SK-N-SH (cell line): ENCODE measurements around the gene ATP1A4. TPM values are rescaled to one million over a fixed set of nuclear protein-coding genes. Genes with fewer than 3 reads are reported as not detected.

Source experiments
- CTCF ChIA-PET: fragments of 300-600, 350-600 bp; formaldehyde crosslinking; extraction: SDS; loops from one replicate; lab custom pipeline; 2021; lab: Yijun Ruan, JAX
- POLR2A ChIA-PET: fragments of 350-600 bp; sonication (Branson Sonifier 250); formaldehyde crosslinking; extraction: SDS; loops from one replicate; lab custom pipeline; 2020; ENCODE audit warnings: antibody characterized with exemption, inconsistent platforms; lab: Yijun Ruan, JAX
- DNase-seq: peaks from one replicate; pipeline ENCODE4 v3.0.0; 2012
- H2AFZ ChIP-seq: fragments of 200-600 bp; sonication (generic); 2 replicates; pipeline ENCODE4 v1.8.1; 2016; ENCODE audit warnings: antibody characterized with exemption, mild to moderate bottlenecking, low read depth
- H3F3A ChIP-seq: fragments of 200-600 bp; sonication (generic); replicated peaks from 2 replicates; pipeline ENCODE3; 2016; ENCODE audit warnings: antibody characterized with exemption, mild to moderate bottlenecking; ENCODE audit not compliant: insufficient read depth
- H3K27ac ChIP-seq, 2 experiments: fragments of 200-500 bp in 1 of 2; fragments of 200-600 bp in 1 of 2; sonication (Bioruptor generic) in 1 of 2; sonication (generic), shearing (Covaris generic) in 1 of 2; 2 replicates each; pipeline versions ENCODE4 v1.5.1 to v1.6.1; 2014 to 2016; ENCODE audit warnings: low read depth in 2 of 2, inconsistent platforms in 1 of 2, low read length in 1 of 2, mild to moderate bottlenecking in 1 of 2, mixed read lengths in 1 of 2
- H3K27me3 ChIP-seq: fragments of 200-600 bp; sonication (generic), shearing (Covaris generic); 2 replicates; pipeline ENCODE4 v1.6.1; 2016; ENCODE audit warnings: mixed run types; ENCODE audit not compliant: insufficient read depth
- H3K36me3 ChIP-seq, 2 experiments: fragments of 200-500 bp in 1 of 2; fragments of 200-600 bp in 1 of 2; sonication (Bioruptor generic) in 1 of 2; sonication (generic) in 1 of 2; replicated peaks in 1 of 2; 2 replicates each; pipeline versions ENCODE3 to v1.5.1; 2014 to 2016; ENCODE audit warnings: low read length in 1 of 2, mild to moderate bottlenecking in 1 of 2; ENCODE audit not compliant: insufficient read depth in 2 of 2, control insufficient read depth in 1 of 2
- H3K4me1 ChIP-seq, 2 experiments: fragments of 200-500 bp in 1 of 2; fragments of 200-600 bp in 1 of 2; sonication (Bioruptor generic) in 1 of 2; sonication (generic), shearing (Covaris generic) in 1 of 2; 2 replicates each; pipeline versions ENCODE4 v1.5.1 to v1.6.1; 2014 to 2016; ENCODE audit warnings: low read depth in 1 of 2, low read length in 1 of 2, mixed run types in 1 of 2; ENCODE audit not compliant: insufficient read depth in 2 of 2, control insufficient read depth in 1 of 2
- H3K4me2 ChIP-seq: fragments of 200-600 bp; sonication (generic), shearing (Covaris generic); 2 replicates; pipeline ENCODE4 v1.6.1; 2017; ENCODE audit warnings: mixed run types
- H3K4me3 ChIP-seq, 2 experiments: fragments of 200-500 bp in 1 of 2; fragments of 200-600 bp in 1 of 2; sonication (Bioruptor generic) in 1 of 2; sonication (generic), shearing (Covaris generic) in 1 of 2; 2 replicates each; pipeline versions ENCODE4 v1.5.1 to v1.8.1; 2014 to 2016; ENCODE audit warnings: low read depth in 2 of 2, inconsistent platforms in 1 of 2, low read length in 1 of 2, mild to moderate bottlenecking in 1 of 2, mixed read lengths in 1 of 2, moderate library complexity in 1 of 2
- H3K79me2 ChIP-seq: fragments of 200-600 bp; sonication (generic); 2 replicates; pipeline ENCODE4 v1.8.1; 2017; ENCODE audit warnings: mild to moderate bottlenecking; ENCODE audit not compliant: insufficient read depth
- H3K9ac ChIP-seq: fragments of 200-600 bp; sonication (generic); 2 replicates; pipeline ENCODE4 v1.6.1; 2017; ENCODE audit warnings: mixed run types
- H3K9me2 ChIP-seq: fragments of 200-600 bp; sonication (generic); 2 replicates; pipeline ENCODE4 v1.6.1; 2017; ENCODE audit warnings: mixed run types
- H3K9me3 ChIP-seq: fragments of 200-600 bp; sonication (generic); 2 replicates; pipeline ENCODE4 v1.6.1; 2017; ENCODE audit warnings: mixed run types, mild to moderate bottlenecking, moderate library complexity
- H4K20me1 ChIP-seq: fragments of 200-600 bp; sonication (generic); 2 replicates; pipeline ENCODE4 v1.6.1; 2017; ENCODE audit warnings: mild to moderate bottlenecking, mixed run types; ENCODE audit not compliant: insufficient read depth
- CHD2 ChIP-seq: fragments of 150-350 bp; IDR thresholded peaks from 2 replicates; pipeline ENCODE4 v1.6.1; 2018; ENCODE audit warnings: low read length; ENCODE audit not compliant: partially characterized antibody
- EP300 ChIP-seq, 2 experiments: IDR thresholded peaks; 2 replicates each; pipeline versions ENCODE4 v1.4.0 to v1.6.1; 2012; ENCODE audit warnings: borderline replicate concordance in 1 of 2, low read depth in 1 of 2, low read length in 1 of 2
- FOSL2 ChIP-seq: IDR thresholded peaks from 2 replicates; pipeline ENCODE4 v1.4.0; 2012; ENCODE audit warnings: low read depth, mild to moderate bottlenecking, moderate library complexity, borderline replicate concordance
- FOXJ3 ChIP-seq: sonication (generic); formaldehyde crosslinking; IDR thresholded peaks from 2 replicates; pipeline ENCODE4 v1.5.1; 2020; ENCODE audit warnings: mild to moderate bottlenecking, missing genetic modification reagents
- FOXM1 ChIP-seq: IDR thresholded peaks from 2 replicates; pipeline ENCODE4 v1.4.0; 2012; ENCODE audit warnings: low read depth, mild to moderate bottlenecking
- JUND ChIP-seq: IDR thresholded peaks from 2 replicates; pipeline ENCODE4 v1.4.0; 2012
- NRF1 ChIP-seq: IDR thresholded peaks from 2 replicates; pipeline ENCODE4 v1.6.1; 2012; ENCODE audit warnings: low read depth, mild to moderate bottlenecking, low read length
- POLR2AphosphoS5 ChIP-seq: IDR thresholded peaks from 2 replicates; pipeline ENCODE4 v1.6.1; 2012; ENCODE audit warnings: low read depth, low read length
- RAD21 ChIP-seq: IDR thresholded peaks from 2 replicates; pipeline ENCODE4 v1.6.1; 2012; ENCODE audit warnings: mild to moderate bottlenecking, low read length
- RXRA ChIP-seq: IDR thresholded peaks from 2 replicates; pipeline ENCODE4 v1.4.0; 2012; ENCODE audit warnings: low read depth, mild to moderate bottlenecking, borderline replicate concordance
- TCF12 ChIP-seq: IDR thresholded peaks from 2 replicates; pipeline ENCODE4 v1.4.0; 2012
- TEAD4 ChIP-seq: IDR thresholded peaks from 2 replicates; pipeline ENCODE4 v1.4.0; 2012; ENCODE audit warnings: mild to moderate bottlenecking, borderline replicate concordance; ENCODE audit not compliant: insufficient read depth
- WGBS: methylation state at CpG from one replicate; pipeline ENCODE4 v1.1.6; 2017; ENCODE audit warnings: low lambda C conversion rate; 5-methylcytosine and 5-hydroxymethylcytosine counted together
- polyA plus RNA-seq, 3 experiments: library from polyadenylated mRNA; depleted of rRNA; stranded (reverse); fragments of >200 nt; gene quantifications; 2 replicates each; pipeline ENCODE4 v1.2.3, GENCODE V29; 2012
- TF ChIP-seq, protein P1 (sequence below): IDR thresholded peaks from 2 replicates; pipeline ENCODE4 v1.4.0; 2012; ENCODE audit warnings: low read depth
- TF ChIP-seq, protein P2 (sequence below): fragments of 150-350 bp; IDR thresholded peaks from 2 replicates; pipeline ENCODE4 v1.6.1; 2016; ENCODE audit warnings: mild to moderate bottlenecking, low read depth, low read length
- TF ChIP-seq, protein P3 (sequence below): IDR thresholded peaks from 2 replicates; pipeline ENCODE4 v1.6.1; 2012; ENCODE audit warnings: mild to moderate bottlenecking, low read depth, low read length, moderate library complexity
- TF ChIP-seq, protein P4 (sequence below): fragments of 200-600 bp; sonication (generic); IDR thresholded peaks from 2 replicates; pipeline ENCODE4 v1.6.1; 2017; ENCODE audit warnings: antibody characterized with exemption, mild to moderate bottlenecking, moderate library complexity

ATP1A4 gene
- polyA plus RNA-seq, 1 of the 3 experiments (the other 2 are of a cell fraction) = not detected

DNA sequence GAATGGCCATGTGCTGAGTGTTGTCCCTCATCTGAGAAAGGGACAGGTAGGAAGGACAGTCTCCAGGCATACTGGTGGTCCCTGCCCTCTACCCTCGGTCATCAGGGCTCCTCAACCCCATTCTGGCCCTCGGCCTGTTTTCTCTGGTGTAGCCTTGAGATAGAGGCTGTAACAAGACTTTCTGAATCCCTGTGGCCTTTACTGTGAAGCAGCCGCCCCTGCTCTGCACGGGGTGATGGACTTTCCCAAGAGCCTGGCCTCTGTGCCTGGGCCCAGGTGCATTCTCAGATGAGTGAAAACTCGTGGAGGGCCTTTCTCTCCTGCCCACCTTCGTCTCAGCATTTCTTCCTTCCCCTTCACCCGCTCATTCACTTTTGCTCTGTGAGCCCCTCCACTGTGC, 36.0 kb downstream of the ATP1A4 start:
- Histone ChIP-seq H3K9me2 (no peaks in the 10 kb centered on the region), H2AFZ (no peak overlapping the region), H3K36me3 (no peaks in the 10 kb centered on the region), H3K27ac (no peak overlapping the region), H3K9me3 (no peaks in the 10 kb centered on the region), H3K4me2 (no peak overlapping the region), H3K4me1 (peaks cover 0 to 3% of the 10 kb centered on the region in 2 experiments; a peak in 1 of 4 replicates), H3F3A (no peaks in the 10 kb centered on the region), H3K79me2 (no peaks in the 10 kb centered on the region), H3K27me3 (no peaks in the 10 kb centered on the region), H4K20me1 (no peaks in the 10 kb centered on the region), H3K4me3 (no peak overlapping the region), H3K9ac (no peak overlapping the region)
- WGBS = 35% methylated on average over 3 of the region's 7 CpGs
- POLR2A ChIA-PET = no interaction called here
- TF ChIP-seq POLR2AphosphoS5 (no peak), FOSL2 (no peak), EP300 (IDR thresholded peaks at IDR 0.05; ENCODE audit: borderline replicate concordance in 1 of 2, low read depth in 1 of 2, low read length in 1 of 2) (no peak), FOXJ3 (CRISPR knock-in tag) (no peak), RXRA (no peak), CHD2 (no peak), RAD21 (no peak), JUND (no peak), NRF1 (no peak), FOXM1 (no peak), TCF12 (no peak), TEAD4 (no peak)
- TF ChIP-seq, protein P1, sequence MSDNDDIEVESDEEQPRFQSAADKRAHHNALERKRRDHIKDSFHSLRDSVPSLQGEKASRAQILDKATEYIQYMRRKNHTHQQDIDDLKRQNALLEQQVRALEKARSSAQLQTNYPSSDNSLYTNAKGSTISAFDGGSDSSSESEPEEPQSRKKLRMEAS = no peak
- TF ChIP-seq, protein P2, sequence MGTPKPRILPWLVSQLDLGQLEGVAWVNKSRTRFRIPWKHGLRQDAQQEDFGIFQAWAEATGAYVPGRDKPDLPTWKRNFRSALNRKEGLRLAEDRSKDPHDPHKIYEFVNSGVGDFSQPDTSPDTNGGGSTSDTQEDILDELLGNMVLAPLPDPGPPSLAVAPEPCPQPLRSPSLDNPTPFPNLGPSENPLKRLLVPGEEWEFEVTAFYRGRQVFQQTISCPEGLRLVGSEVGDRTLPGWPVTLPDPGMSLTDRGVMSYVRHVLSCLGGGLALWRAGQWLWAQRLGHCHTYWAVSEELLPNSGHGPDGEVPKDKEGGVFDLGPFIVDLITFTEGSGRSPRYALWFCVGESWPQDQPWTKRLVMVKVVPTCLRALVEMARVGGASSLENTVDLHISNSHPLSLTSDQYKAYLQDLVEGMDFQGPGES = no peak
- TF ChIP-seq, protein P3, sequence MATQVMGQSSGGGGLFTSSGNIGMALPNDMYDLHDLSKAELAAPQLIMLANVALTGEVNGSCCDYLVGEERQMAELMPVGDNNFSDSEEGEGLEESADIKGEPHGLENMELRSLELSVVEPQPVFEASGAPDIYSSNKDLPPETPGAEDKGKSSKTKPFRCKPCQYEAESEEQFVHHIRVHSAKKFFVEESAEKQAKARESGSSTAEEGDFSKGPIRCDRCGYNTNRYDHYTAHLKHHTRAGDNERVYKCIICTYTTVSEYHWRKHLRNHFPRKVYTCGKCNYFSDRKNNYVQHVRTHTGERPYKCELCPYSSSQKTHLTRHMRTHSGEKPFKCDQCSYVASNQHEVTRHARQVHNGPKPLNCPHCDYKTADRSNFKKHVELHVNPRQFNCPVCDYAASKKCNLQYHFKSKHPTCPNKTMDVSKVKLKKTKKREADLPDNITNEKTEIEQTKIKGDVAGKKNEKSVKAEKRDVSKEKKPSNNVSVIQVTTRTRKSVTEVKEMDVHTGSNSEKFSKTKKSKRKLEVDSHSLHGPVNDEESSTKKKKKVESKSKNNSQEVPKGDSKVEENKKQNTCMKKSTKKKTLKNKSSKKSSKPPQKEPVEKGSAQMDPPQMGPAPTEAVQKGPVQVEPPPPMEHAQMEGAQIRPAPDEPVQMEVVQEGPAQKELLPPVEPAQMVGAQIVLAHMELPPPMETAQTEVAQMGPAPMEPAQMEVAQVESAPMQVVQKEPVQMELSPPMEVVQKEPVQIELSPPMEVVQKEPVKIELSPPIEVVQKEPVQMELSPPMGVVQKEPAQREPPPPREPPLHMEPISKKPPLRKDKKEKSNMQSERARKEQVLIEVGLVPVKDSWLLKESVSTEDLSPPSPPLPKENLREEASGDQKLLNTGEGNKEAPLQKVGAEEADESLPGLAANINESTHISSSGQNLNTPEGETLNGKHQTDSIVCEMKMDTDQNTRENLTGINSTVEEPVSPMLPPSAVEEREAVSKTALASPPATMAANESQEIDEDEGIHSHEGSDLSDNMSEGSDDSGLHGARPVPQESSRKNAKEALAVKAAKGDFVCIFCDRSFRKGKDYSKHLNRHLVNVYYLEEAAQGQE = no peak
- TF ChIP-seq, protein P4, sequence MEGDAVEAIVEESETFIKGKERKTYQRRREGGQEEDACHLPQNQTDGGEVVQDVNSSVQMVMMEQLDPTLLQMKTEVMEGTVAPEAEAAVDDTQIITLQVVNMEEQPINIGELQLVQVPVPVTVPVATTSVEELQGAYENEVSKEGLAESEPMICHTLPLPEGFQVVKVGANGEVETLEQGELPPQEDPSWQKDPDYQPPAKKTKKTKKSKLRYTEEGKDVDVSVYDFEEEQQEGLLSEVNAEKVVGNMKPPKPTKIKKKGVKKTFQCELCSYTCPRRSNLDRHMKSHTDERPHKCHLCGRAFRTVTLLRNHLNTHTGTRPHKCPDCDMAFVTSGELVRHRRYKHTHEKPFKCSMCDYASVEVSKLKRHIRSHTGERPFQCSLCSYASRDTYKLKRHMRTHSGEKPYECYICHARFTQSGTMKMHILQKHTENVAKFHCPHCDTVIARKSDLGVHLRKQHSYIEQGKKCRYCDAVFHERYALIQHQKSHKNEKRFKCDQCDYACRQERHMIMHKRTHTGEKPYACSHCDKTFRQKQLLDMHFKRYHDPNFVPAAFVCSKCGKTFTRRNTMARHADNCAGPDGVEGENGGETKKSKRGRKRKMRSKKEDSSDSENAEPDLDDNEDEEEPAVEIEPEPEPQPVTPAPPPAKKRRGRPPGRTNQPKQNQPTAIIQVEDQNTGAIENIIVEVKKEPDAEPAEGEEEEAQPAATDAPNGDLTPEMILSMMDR = no peak
- CTCF ChIA-PET = interaction anchor here (0.9 to 7.5 kb wide), 3 partner anchors 58 to 189 kb away, joined by 3 to 293 read pairs (median 11); no protein-coding TSS in a partner anchor
- no peak for DNase-seq
